Adrenal gland (tissue), 5 donors: Measurements from ENCODE around the gene PAWR.

Experiments used
- POLR2A ChIP-seq, 2 donors: fragments of 450-650 bp; IDR thresholded peaks; one replicate each; pipeline ENCODE4 v1.6.1; 2017; ENCODE audit warnings: antibody characterized with exemption in 2 of 2, mild to moderate bottlenecking in 2 of 2, moderate library complexity in 1 of 2
- TF ChIP-seq, protein P1 (sequence below), 6 experiments: fragments of 450-650 bp in 4 of 6; fragments of 200-600 bp in 2 of 6; sonication (generic) in 1 of 6; IDR thresholded peaks; 1 replicate in 5 of 6; 2 replicates in 1 of 6; pipeline versions ENCODE4 v1.5.1 to v1.8.0; 2016 to 2021; ENCODE audit warnings: antibody characterized with exemption in 6 of 6, mild to moderate bottlenecking in 2 of 6, moderate library complexity in 1 of 6
- donor health status: DM: no; HTN: no; CAD: no.

DNA sequence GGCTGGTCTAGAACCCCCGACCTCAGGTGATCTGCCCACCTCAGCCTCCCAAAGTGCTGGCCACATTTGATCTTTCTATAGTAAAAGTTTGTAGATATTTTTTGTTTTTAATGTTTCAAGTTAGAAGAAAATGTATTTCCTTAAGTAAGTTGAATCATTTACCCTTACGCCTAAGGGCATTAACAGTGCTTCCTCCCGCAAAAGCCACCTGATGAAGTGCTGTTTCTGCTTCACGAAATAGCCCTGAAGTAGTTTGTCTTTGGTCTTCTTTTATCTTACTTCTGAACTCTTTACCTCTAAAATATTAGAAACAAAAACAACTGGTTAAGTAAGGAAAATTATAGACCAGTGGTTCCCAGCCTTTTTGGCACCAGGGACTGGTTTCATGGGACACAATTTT lies 22.7 kb downstream of the PAWR start:
- TF ChIP-seq, protein P1, sequence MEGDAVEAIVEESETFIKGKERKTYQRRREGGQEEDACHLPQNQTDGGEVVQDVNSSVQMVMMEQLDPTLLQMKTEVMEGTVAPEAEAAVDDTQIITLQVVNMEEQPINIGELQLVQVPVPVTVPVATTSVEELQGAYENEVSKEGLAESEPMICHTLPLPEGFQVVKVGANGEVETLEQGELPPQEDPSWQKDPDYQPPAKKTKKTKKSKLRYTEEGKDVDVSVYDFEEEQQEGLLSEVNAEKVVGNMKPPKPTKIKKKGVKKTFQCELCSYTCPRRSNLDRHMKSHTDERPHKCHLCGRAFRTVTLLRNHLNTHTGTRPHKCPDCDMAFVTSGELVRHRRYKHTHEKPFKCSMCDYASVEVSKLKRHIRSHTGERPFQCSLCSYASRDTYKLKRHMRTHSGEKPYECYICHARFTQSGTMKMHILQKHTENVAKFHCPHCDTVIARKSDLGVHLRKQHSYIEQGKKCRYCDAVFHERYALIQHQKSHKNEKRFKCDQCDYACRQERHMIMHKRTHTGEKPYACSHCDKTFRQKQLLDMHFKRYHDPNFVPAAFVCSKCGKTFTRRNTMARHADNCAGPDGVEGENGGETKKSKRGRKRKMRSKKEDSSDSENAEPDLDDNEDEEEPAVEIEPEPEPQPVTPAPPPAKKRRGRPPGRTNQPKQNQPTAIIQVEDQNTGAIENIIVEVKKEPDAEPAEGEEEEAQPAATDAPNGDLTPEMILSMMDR (IDR thresholded peaks at IDR 0.05) = no peak
- TF ChIP-seq POLR2A (IDR thresholded peaks at IDR 0.05) = no peak
